Measurements from ENCODE around the gene KLRF1. TPM values are rescaled to one million over a fixed set of nuclear protein-coding genes. Genes with fewer than 3 reads are reported as not detected.

The KLRF1 gene
- total RNA-seq, 1 donor from 2014 or later: 0.51 TPM

DNA sequence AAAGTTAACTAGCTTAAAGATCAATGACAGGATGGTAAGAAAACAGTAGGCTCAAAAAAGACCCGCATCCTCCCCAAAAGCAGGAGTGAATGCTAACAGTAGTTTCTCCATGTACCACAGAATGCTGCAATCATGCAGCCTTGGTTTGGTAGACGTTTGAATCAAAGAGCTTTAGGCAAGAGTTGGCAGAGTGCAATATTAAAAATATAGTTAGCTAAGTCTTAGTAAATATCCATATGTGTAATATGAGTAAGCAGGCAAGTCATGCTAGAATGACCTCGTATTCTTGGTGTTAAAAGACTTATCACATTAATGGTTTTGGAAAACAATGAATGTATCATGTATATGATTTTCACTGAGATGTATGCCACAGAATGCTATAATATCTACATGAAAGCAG lies 18.8 kb upstream of the KLRF1 start:
- DNase-seq (ENCODE audit: low spot score): no peak

DNA sequence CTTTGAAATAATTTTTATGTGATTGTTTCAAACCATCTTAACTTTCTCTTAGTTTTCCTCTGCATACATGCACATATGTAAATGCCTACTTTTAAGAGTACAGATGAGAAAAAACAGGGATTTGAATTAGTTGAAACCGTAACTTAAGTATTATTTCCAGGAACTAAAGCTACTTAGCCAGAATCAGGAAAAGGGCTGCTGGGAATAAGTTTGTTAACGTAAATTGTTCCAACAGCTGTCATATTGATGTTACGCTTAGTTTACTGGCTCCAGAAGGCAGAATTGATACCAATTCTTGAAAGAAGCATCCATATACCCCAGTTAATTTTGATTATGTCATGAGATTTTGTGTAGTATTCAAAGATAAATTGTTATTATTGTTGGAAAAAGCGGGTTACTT lies 17.9 kb upstream of the KLRF1 start:
- DNase-seq (ENCODE audit: low spot score): no peak

DNA sequence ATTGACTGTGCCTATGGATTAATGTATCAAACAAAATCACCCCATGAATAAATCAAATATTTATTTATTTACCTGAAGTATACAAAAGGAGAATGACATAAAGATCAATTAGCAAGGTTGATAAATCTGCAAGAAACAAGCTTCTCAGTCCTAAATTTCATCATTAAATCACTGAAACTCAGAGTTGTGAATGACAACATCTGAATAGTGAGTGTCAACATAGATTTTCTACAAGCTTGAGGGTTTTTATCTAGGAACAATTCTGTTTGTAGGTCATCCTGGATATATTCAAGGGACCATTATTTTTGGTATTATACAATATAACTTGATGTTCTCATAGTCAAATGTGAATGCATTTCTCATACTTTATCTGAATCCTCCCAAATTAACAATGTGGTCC lies 17.4 kb upstream of the KLRF1 start:
- no peak for DNase-seq (ENCODE audit: low spot score)

DNA sequence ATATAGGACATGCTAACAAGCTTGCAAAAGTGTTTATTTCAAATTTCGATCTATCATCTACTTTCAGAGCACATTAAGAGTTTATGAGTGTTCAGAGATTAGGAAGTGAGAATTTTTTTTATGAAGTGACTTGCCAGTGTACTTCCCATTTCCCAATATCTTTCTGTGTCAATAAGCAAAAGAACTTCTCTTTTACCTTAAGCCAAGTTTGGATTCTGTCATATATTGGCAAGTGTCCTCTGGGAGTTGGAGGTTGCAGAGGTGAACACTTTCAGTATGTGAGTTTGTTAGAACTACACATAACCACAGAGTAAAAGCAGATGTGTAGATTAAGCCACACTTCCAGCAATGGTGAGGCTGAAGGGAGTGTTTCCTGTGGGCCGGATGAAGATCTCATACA lies 16.6 kb upstream of the KLRF1 start:
- no peak for DNase-seq (ENCODE audit: low spot score)

DNA sequence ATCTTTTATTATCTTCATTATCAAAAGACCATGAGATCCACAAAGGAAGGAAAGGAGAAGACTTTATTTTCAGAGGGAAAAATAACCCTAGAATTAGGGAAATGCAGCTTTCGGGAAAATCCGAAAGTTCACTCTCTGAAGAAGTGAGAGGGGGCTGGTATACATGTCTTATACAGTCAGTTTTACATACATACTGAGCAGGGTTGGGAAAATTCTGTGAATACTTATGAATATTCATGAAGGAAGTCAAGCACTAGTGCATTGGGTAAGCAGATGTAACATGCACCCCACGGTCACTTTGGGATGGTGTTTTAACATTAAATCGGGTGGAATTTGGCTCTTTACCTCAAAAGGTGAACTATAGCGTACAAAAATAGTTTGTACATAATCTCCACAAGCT lies 15.7 kb upstream of the KLRF1 start:
- DNase-seq (ENCODE audit: low spot score): no peak

DNA sequence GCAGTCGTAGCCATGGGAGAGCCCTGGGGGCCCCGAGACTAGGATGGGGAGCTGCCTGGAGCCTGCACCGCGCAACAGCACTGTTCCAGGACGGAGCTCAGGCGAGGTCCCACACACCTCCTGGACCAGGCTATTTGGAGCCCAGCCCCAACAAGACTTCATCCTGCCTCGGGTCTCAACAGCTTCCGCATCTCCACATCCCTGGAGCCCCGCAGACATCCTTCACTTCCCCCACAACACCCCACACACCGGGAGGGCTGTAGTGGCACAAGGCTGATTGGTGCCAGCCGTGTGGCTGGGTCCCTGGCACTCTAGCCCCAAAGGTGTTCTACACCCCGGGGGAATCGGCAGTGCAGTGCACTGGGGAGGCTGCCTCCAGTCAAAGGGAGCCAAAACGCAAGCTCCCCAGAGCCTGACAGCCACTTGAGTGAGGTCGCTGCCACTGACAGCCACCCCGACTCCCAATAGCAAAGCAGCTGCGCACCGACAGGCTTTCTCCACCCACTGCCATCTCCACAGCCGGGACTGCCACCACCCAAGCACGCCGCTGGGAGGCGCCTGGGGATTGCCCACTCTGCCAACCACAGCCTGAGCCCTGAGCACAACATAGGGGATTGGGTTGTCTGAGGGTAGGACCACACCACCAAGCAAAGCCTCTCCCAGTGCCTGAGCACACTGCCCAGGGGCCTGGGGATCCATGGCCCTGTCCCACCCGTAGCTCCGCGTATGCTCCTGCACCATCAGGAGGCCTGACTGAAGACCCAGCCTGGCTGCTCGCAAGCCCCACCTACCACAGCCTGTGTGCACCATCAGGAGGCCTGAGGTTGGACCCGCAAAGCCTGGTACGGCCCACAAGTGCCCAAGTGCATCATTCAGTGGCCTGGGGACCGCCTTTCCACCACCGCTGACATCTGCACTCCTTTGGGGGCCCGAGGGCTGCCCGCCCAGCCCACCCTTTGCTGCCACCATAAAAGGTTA lies 13.2 kb upstream of the KLRF1 start:
- DNase-seq (ENCODE audit: low spot score): peak; percentile 95

DNA sequence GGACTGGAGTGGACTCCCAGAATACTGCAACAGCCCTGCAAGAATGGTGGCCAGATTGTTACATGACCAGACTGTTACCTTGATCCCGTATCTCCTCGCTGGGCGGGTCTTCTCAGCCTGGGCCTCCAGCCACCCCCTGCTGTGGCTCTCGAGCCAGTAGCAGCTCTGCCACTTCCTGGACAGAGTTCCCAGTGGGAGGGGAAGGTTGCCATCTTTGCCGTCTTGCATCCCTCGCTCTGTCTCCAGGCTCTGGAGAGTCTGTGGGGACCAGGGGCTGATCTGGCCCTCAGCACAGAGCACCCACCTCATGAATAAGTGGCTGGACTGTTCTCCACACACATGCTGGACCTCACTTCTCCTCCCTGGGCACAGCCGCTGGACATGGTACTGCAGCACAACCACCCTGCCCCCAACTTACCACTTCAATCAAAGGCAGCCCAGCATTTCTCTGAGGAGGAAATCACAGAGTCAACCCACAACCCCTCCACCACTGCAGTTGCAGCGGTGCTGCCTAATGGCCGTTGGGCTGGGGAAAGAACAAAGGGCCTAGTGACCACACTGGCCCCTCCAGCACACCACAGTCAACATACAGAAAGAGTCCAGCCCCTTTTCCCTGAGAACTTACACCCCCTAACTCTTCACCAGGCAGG lies 6.9 kb upstream of the KLRF1 start:
- DNase-seq (ENCODE audit: low spot score): no peak

DNA sequence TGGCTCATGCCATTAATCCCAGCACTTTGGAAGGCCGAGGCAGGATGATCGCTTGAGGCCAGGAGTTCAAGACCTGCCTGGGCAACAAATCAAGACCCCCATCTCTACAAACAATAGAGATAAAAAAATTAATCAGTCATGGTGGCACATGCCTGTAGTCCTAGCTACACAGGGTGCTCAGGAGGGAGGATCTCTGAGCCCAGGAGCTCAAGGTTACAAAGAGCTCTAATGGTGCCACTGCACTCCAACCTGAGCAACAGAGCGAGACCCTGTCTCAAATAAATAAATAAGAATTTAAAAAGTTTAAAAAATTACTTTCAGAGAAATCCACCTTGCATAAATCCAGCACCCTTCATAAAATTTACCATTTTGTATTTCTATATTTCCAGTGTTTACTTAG lies 2.2 kb downstream of the KLRF1 start:
- DNase-seq (ENCODE audit: low spot score): no peak

DNA sequence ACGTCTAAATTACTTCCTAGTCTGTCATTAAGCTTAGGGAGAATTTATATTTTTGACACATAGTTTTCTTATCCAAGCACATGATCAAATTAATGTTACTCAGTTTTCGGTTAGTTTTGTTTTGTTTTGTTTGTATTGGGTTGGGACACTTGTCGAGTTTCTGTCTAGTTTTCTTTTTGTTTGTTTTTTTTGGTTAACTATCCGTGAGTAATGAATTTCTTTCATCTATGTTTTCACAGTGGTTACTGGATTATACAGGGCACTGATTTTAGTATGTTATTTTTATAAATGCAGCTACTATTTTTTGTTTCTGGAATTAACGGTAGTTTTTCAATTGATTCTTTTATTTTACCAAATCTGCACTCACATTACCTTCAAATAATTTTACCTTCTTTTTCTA lies 2.7 kb downstream of the KLRF1 start:
- no peak for DNase-seq (ENCODE audit: low spot score)

DNA sequence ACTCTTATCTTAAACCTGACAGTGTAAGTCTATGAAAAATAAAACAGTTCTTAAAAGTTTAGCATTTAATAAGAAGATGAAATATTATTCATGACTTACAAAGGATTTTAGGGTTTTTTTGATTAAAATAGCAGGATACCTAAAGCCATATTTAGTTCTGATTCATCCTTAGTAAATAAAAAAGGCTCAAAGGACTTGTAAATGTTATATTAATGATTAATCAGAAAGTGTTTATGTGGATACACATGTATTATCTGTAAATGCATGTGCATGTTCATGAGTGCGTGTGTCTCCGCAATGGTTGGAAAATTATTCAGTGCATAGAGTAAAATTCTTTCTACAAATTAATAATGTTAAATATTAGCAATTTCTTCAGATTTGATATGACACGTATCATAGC lies 4.4 kb downstream of the KLRF1 start:
- DNase-seq (ENCODE audit: low spot score): no peak

DNA sequence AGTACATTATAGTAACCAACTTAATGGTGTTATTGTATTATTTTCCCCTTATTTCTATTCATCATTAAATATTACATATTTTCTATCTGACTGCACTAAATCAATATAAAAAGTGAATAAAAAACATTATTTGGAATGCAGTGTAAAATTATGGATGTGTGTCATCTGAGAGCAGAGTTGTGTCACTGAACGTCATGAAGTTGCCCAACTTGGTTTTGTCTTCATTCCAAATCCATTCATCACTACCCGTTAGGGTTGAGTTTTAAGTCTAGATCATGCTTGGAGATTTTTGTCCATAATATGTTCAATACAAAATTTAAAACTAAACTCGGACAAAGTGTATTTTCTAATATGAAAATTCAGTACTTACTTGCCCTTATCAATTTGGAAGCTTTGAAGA lies 16.1 kb downstream of the KLRF1 start:
- DNase-seq (ENCODE audit: low spot score): no peak

DNA sequence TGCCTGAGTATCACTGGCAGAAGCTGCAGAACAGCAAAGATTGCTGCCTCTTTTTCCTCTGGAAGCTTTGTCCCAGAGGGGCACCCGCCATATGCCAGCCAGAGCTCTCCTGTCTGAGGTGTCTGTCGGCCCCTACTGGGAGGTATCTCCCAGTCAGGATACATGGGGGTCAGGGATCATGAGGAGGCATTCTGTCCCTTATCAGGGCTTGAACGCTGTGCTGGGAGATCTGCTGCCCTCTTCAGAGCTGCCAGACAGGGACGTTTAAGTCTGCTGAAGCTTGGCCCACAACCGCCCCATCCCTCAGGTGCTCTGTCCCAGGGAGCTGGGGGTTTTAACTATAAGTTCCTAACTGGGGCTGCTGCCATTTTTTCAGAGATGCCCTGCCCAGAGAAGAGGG lies 21.6 kb downstream of the KLRF1 start:
- no peak for DNase-seq (ENCODE audit: low spot score)

DNA sequence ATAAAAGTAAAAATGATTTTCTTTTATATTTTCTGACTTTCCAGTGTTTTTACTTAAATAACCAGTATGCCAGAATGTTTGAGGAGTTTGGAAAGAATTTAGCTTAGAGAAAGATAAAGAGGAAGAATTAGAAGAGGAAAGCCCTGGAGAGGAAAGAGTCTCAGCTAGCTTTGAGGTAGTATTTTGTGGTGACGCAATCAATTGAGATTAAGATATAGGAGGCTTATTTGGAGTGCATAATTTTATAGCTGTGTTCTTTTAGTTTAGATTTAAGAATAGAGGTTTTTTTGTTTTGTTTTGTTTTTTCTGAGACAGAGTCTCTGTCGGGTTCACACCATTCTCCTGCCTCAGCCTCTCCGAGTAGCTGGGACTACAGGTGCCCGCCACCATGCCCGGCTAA lies 23.8 kb downstream of the KLRF1 start:
- no peak for DNase-seq (ENCODE audit: low spot score)

DNA sequence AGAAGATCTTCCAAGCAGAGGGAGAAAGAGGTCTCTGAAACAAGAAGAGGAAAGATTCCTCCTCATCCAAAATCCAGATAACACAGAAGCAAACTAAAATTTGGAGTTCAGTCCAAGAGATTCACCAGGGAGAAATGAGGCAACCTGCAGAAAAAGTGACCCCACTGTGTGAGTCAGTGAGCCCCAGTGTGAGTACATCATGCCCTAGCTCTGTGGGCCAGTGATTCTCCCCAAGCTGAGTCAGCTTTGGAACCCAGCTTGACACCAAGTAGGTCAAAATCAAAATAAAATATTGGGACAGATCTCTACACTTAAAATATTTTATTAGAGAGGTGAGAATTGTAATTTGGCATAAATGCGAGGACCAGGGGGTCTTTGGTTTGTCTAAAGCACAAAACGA lies 24.6 kb downstream of the KLRF1 start:
- DNase-seq (ENCODE audit: low spot score): no peak

DNA sequence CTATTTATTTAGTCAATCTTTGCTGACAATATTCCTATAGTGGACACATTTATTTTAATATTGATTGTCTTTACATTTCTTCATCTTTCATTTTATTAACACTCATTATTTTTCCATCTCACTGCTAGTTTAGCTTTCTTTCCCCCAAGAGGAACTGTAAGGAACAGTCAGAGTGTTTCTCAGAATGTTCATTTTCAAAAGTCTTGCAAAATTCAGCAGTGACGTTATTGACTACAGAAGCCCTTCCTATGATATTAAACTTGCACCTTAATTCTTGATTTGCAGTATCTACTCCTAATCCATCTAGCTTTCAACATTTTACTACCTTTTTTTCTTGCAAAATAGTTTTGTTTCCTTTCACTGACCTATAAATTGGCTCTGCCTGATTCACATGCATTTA lies 28.9 kb downstream of the KLRF1 start:
- no peak for DNase-seq (ENCODE audit: low spot score)

DNA sequence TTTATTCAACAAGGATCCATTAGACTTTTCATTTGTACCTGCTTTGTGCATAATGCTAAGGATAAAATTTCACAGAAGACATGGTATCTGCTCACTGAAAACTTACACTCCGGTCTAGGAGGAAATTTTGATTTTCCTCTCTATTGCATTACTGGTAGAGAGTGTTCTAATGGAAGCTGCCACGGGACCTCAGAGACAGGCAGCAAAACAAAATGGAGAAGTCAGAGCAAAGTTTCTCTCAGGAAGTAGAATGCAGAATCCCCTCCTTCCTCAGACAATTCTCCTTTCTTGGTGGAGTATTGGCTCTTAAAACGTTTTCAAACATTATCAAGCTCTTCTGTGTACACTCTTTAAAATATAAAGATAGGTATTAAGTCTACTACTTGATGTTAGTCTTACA lies 29.6 kb downstream of the KLRF1 start:
- DNase-seq (ENCODE audit: low spot score): no peak

DNA sequence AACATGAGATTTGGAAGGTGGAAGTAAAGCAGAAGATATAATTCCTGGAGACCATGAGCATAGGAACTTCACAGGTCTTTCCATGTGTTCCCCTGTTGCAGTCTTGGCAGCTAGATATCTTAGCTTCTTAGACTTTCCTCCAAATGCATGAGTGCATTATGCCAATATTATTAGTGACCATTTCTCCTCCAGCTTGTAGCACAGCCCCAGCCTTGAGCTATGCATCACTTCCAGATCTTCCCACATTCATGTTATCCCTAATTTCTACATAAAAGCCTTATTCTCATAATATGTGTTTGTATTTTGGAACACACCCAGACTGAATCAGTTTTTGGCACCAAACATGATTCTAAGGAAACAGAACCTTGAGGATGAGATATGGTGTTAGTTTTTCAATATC lies 30.9 kb downstream of the KLRF1 start:
- DNase-seq (ENCODE audit: low spot score): no peak

DNA sequence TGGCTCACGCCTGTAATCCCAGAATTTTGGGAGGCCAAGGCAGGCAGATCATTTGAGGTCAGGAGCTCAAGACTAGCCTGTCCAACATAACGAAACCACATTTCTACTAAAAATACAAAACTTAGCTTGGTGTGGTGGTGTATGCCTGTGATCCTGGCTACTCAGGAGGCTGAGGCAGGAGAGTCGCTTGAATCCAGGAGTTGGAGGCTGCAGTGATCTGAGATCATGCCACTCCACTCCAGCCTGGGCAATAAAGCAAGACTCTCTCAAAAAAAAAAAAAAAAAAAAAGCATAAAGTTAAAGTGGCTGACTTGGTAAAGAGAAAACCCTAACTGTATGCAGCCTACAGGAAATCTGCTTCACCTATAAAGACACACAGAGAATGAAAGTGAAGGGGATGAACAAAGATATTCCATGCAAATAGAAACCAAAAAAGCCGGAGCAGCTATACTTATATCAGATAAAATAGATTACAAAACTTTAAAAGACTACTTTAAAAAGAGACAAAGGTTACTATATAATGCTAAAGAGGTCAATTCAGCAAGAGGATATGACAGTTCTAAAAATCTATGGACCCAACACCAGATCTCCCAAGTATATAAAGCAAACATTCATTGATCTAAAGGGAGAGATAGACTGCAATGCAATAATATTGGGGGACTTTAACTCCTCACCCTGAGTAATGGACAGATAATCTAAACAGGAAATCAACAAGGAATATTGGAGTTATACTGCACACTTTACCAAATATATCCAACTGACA lies 37.8 kb downstream of the KLRF1 start:
- DNase-seq (ENCODE audit: low spot score): no peak

DNA sequence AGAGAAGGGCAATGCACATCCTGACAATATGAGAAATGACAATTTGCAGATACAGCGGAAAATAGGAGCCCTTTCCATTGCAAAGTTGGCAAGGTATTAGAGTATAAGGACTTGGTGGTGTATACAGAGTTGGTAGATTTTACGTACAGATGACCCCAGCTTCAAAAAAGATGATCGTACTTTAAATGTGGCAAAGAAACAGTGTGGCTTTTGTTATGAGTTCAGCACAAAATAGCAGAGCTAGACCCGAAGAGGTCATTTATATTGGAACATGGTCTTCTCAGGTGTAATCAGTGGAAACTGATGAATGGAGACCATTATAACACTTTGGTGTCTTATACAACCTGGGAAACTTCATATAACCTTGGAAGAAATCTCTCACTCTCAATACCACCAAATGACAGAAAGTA lies 39.6 kb downstream of the KLRF1 start:
- no peak for DNase-seq (ENCODE audit: low spot score)

DNA sequence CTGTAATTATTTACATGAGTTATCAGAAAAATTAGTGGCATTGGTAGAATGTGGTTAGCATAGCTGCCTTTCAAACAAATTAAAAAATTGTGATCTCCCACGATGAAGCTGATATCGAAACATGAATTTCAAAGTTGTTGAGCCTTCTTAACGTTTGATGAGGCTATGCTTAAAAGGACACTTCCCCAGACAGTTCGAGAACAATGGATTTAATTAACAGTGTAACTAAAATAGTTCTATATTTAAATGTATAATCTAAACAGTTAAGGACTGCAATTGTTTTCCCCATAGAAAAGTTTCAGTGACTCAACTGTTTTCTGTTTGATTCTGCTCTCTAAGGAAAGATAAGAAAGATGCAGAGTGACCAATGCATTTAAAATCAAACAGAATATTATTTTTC lies 40.2 kb downstream of the KLRF1 start:
- no peak for DNase-seq (ENCODE audit: low spot score)

DNA sequence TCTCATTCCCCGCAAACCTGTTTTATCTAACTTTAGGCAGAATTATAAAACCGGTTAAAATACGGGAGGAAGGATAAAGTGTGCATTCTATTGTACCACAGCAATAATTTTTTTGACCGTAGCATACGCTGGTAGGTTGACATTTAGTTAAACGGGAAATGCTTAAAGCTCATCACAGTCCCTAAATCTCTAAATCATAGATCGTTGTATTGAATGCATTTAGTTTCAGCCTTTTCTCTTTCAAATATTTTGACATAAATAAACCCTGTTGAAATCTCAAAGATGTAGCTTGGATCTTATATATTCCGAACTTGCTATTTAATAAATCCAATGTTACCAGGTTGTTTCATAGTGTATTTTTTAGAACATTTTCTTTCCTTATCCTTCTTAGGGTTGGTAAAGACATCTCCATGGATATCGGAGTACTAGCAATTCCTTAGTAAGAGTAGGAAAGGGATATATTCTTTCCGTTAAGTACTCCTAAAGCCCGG lies 41.1 kb downstream of the KLRF1 start:
- no peak for DNase-seq (ENCODE audit: low spot score)

DNA sequence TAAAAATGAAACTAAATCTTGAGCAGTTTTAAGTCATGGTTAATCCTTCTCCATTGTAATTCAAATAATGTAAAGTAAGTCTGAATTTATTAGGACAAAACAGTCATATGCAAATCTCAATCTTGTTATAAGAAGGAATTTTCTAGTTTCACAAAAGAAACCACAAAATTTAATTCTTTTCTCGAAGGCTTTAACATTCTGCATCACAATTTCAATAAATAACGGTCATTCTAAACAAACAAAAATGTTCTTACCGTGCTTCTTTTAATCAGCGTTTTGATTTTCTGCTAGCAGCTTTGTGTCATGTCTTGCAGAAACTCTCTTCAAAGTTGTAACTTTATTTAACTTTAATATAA lies 41.6 kb downstream of the KLRF1 start:
- no peak for DNase-seq (ENCODE audit: low spot score)
